Panc1 (cell line): ENCODE data around the gene EMID1. TPM values are rescaled to one million over a fixed set of nuclear protein-coding genes. Genes with fewer than 3 reads are reported as not detected.

Experiments
- ATAC-seq: fragments of 200-7000 bp; cut with Tn5 transposase; 2 replicates; pipeline ENCODE4 v1.9.1; 2020; ENCODE audit warnings: mild to moderate bottlenecking, moderate library complexity
- BruUV-seq: library from RNA; stranded (reverse); fragments of 400-500 nt; replicated peaks from 2 replicates; lab custom pipeline; 2021; lab: Mats Ljungman, UMichigan
- CTCF ChIA-PET: fragments of 300-600 bp; sonication (Branson Sonifier 250); formaldehyde crosslinking; loops from one replicate; lab custom pipeline; 2022; ENCODE audit warnings: antibody characterized with exemption; lab: Charles Lee
- POLR2A ChIA-PET: fragments of 300-600 bp; sonication (Branson Sonifier 250); formaldehyde crosslinking; loops from one replicate; lab custom pipeline; 2022; ENCODE audit warnings: antibody characterized with exemption; lab: Charles Lee
- DNase-seq: peaks from one replicate; pipeline ENCODE4 v3.0.0-alpha.2; 2010; ENCODE audit warnings: low read depth, low spot score
- H3K27ac ChIP-seq: 2 replicates; pipeline ENCODE4 v1.5.1; 2011; ENCODE audit warnings: mild to moderate bottlenecking, low read length, inconsistent platforms
- H3K27me3 ChIP-seq: fragments of 200-500 bp; sonication (Bioruptor generic); 2 replicates; pipeline ENCODE4 v1.6.0; 2014; ENCODE audit warnings: low read length, inconsistent platforms; ENCODE audit not compliant: control insufficient read depth, insufficient read depth
- H3K36me3 ChIP-seq: fragments of 200-500 bp; sonication (Bioruptor generic); 2 replicates; pipeline ENCODE4 v1.5.1; 2014; ENCODE audit warnings: inconsistent platforms, mild to moderate bottlenecking, low read length, moderate library complexity; ENCODE audit not compliant: control insufficient read depth, insufficient read depth
- H3K4me1 ChIP-seq: 2 replicates; pipeline ENCODE4 v1.5.1; 2011; ENCODE audit warnings: inconsistent platforms, mild to moderate bottlenecking, low read length, moderate library complexity; ENCODE audit not compliant: control insufficient read depth, insufficient read depth
- H3K4me3 ChIP-seq, 2 experiments: 2 replicates each; pipeline ENCODE4 v1.5.1; 2011 to 2012; ENCODE audit warnings: low read depth in 2 of 2, low read length in 2 of 2, mild to moderate bottlenecking in 2 of 2, inconsistent platforms in 1 of 2, moderate library complexity in 1 of 2
- H3K9me3 ChIP-seq: fragments of 200-500 bp; sonication (Bioruptor generic); 2 replicates; pipeline ENCODE4 v1.5.1; 2014; ENCODE audit warnings: low read depth, mild to moderate bottlenecking, inconsistent platforms, low read length, moderate library complexity; ENCODE audit not compliant: control insufficient read depth, insufficient read depth
- POLR2AphosphoS5 ChIP-seq: IDR thresholded peaks from 2 replicates; pipeline ENCODE4 v1.6.1; 2012; ENCODE audit warnings: mild to moderate bottlenecking, low read depth, low read length, moderate library complexity
- SIN3A ChIP-seq: IDR thresholded peaks from 2 replicates; pipeline ENCODE4 v1.6.1; 2012; ENCODE audit warnings: low read depth, mild to moderate bottlenecking, low read length, moderate library complexity, borderline replicate concordance; ENCODE audit not compliant: insufficient read depth
- TCF7L2 ChIP-seq: IDR thresholded peaks from 2 replicates; pipeline ENCODE4 v1.6.1; 2011; ENCODE audit warnings: mild to moderate bottlenecking, low read depth, low read length, inconsistent platforms
- in situ Hi-C: cut with HindIII; loops from 2 replicates; pipeline ENCODE4 v1.10.0; 2016; ENCODE audit warnings: low sequenced_read_pairs, low pct_unique_long_range_greater_than_20kb
- intact Hi-C: fragments of 100-400 bp; cut with micrococcal nuclease; formaldehyde crosslinking; loops from one replicate; pipeline ENCODE4 v1.10.0; 2022; ENCODE audit not compliant: unreplicated experiment
- total RNA-seq: library from RNA; stranded (reverse); gene quantifications from one replicate; pipeline ENCODE4 v1.2.1, GENCODE V29; 2021; ENCODE audit not compliant: unreplicated experiment
- TF ChIP-seq, protein P1 (sequence below): fragments of 450-650 bp; IDR thresholded peaks from 2 replicates; pipeline ENCODE4 v1.5.1; 2017; ENCODE audit warnings: mild to moderate bottlenecking
- TF ChIP-seq, protein P2 (sequence below), 2 experiments: IDR thresholded peaks; 2 replicates each; pipeline ENCODE4 v1.6.1; 2011 to 2012; ENCODE audit warnings: low read depth in 2 of 2, control low read depth in 1 of 2, low read length in 1 of 2, mild to moderate bottlenecking in 1 of 2, moderate library complexity in 1 of 2; ENCODE audit not compliant: insufficient read depth in 1 of 2

Gene EMID1
- total RNA-seq, 1 experiment from 2014 or later = 1.1 TPM

DNA sequence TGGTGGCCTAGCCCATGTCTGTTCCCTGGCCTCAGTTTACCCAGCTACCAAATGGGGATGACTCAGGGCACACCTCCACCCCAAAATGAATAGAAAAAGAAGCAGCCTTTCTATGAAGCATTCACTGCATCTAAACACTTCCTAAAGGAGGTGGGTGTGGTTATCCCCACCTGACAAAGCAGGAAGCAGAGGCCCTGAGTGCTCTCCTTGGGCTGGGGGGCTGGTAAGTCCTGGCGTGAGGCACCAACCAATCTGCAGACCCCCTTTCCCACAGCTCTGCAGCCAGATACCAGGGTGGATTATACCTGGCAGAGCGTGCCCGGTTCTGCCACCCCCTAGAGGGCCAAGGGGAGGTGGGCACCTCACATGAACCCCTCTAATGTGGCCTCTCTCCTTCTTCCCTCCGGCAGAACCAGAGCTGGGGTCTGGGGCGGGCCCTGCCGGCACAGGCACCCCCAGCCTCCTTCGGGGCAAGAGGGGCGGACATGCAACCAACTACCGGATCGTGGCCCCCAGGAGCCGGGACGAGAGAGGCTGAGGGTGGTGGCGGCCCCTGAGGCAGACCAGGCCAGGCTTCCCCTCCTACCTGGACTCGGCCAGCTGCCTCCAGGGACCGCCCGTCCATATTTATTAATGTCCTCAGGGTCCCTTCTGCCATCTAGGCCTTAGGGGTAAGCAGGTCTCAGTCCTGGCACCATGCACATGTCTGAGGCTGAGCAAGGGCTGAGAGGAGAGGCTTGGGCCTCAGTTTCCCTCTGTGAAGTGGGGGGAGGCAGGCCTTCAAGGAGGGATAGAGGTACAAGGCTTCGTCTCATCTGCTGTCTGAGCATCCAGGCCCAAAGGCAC is 52.9 kb downstream of the EMID1 start:
- intact Hi-C loops = no loop called here
- Histone ChIP-seq H3K9me3 (no peaks in the 10 kb centered on the region), H3K27ac (no peak overlapping the region), H3K36me3 (no peaks in the 10 kb centered on the region), H3K4me3 (no peak overlapping the region), H3K4me1 (no peaks in the 10 kb centered on the region), H3K27me3 (no peaks in the 10 kb centered on the region)
- DNase-seq (no peak), ATAC-seq (no peak)
- in situ Hi-C loops = no loop called here
- ChIA-PET POLR2A (no interaction called here), CTCF (no interaction called here)
- no TSS peak for BruUV-seq
- TF ChIP-seq, protein P1, sequence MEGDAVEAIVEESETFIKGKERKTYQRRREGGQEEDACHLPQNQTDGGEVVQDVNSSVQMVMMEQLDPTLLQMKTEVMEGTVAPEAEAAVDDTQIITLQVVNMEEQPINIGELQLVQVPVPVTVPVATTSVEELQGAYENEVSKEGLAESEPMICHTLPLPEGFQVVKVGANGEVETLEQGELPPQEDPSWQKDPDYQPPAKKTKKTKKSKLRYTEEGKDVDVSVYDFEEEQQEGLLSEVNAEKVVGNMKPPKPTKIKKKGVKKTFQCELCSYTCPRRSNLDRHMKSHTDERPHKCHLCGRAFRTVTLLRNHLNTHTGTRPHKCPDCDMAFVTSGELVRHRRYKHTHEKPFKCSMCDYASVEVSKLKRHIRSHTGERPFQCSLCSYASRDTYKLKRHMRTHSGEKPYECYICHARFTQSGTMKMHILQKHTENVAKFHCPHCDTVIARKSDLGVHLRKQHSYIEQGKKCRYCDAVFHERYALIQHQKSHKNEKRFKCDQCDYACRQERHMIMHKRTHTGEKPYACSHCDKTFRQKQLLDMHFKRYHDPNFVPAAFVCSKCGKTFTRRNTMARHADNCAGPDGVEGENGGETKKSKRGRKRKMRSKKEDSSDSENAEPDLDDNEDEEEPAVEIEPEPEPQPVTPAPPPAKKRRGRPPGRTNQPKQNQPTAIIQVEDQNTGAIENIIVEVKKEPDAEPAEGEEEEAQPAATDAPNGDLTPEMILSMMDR = no peak

DNA sequence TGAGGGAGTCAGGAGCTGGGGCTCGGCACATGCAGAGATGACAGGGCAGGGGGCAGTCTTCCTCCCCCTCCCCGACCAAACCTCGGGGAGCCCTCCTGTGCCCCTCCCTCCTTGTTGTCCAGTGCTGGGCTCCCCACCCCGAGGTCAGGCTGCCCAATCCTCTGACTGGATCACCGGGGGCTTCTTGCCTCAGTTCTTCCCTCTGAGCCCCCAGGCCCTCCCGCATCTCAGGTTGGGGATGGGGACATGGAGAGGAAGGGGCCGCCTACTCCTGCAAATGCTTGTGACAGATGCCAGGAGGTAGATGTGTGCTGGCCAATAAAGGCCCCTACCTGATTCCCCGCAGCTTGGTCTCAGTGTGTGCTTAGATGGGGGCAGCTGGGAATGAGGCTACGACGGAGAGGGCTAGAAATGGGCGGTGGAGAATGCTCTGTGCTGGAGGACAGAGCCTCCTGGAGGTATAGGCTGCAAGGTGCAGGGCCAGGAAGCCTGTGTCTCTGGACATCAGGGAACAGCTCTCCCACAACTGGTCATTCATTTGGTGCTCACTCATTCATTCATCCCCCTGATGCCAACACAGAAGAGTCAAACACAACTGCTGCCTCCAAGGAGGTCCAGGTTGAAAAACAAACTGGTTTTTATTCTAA is 53.7 kb downstream of the EMID1 start:
- no peak for DNase-seq
- no peak for TF ChIP-seq SIN3A
- TF ChIP-seq, protein P2, sequence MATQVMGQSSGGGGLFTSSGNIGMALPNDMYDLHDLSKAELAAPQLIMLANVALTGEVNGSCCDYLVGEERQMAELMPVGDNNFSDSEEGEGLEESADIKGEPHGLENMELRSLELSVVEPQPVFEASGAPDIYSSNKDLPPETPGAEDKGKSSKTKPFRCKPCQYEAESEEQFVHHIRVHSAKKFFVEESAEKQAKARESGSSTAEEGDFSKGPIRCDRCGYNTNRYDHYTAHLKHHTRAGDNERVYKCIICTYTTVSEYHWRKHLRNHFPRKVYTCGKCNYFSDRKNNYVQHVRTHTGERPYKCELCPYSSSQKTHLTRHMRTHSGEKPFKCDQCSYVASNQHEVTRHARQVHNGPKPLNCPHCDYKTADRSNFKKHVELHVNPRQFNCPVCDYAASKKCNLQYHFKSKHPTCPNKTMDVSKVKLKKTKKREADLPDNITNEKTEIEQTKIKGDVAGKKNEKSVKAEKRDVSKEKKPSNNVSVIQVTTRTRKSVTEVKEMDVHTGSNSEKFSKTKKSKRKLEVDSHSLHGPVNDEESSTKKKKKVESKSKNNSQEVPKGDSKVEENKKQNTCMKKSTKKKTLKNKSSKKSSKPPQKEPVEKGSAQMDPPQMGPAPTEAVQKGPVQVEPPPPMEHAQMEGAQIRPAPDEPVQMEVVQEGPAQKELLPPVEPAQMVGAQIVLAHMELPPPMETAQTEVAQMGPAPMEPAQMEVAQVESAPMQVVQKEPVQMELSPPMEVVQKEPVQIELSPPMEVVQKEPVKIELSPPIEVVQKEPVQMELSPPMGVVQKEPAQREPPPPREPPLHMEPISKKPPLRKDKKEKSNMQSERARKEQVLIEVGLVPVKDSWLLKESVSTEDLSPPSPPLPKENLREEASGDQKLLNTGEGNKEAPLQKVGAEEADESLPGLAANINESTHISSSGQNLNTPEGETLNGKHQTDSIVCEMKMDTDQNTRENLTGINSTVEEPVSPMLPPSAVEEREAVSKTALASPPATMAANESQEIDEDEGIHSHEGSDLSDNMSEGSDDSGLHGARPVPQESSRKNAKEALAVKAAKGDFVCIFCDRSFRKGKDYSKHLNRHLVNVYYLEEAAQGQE (IDR thresholded peaks at IDR 0.05; ENCODE audit: insufficient read depth in 1 of 2, low read depth in 2 of 2, low read length in 1 of 2) = no peak
- TF ChIP-seq TCF7L2 = no peak
- TF ChIP-seq, protein P1 = no peak
- no peak for TF ChIP-seq POLR2AphosphoS5
- no TSS peak for BruUV-seq
- Histone ChIP-seq H3K36me3 (no peaks in the 10 kb centered on the region), H3K4me1 (no peaks in the 10 kb centered on the region), H3K27me3 (no peaks in the 10 kb centered on the region), H3K27ac (no peak overlapping the region), H3K9me3 (no peaks in the 10 kb centered on the region), H3K4me3 (no peak overlapping the region)
- ATAC-seq = peak; percentile 75
- intact Hi-C loops (no loop called here), in situ Hi-C loops (no loop called here)
- ChIA-PET CTCF (no interaction called here), POLR2A (no interaction called here)
